ENCODE data around the gene MRPL47. TPM values are rescaled to one million over a fixed set of nuclear protein-coding genes. Genes with fewer than 3 reads are reported as not detected.

The MRPL47 gene
- total and polyA plus RNA-seq, 7 experiments from 2014 or later = 14.4 to 50.5 (median 21.4) TPM

DNA sequence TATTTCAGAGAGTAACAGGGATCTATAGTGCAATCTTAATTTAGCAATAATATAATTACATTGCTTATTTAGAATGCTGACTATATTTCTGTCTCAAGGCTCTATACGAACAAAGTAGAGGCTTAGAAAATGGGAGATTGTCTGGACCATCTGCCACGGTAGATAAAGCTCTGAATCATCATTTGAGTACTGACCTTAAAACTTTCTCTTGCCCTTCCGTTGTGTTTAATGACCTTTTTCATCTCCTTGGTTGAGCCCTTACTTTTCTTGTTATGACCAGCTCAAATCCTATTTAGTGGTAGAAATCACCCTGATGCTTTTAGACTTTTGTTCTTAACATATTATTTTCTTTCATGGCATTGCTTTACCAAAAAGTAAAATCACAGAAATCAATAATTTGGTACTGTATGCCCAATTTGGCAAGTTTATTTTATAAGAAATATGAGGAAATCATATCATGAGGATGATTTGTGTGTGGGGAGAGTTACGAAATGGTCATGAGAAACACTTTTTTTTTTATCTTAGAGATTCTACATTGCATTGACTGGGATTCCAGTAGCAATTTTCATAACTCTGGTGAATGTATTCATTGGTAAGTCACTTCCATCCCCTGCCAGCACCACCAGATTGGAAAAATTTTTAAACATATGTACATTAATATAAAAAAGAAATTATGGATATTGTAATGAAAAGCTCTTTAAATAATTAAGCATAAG lies 11.2 kb upstream of the MRPL47 start:
- DNase-seq (no peak), ATAC-seq (no peak)
- intact Hi-C loops (cut with micrococcal nuclease) = no loop called here
- H3K27me3 Mint-ChIP-seq = no peaks in the 10 kb centered on the region
- H3K4me1 ChIP-seq (ENCODE audit: control insufficient read depth in 2 of 2, insufficient read depth in 2 of 2, low read length in 2 of 2) = no peaks in the 10 kb centered on the region
- H3K27ac ChIP-seq (ENCODE audit: low read depth, low read length) = no peak overlapping the region
- no peaks in the 10 kb centered on the region for H3K9me3 ChIP-seq (ENCODE audit: control insufficient read depth in 2 of 3, low read length in 3 of 3)
- ChIA-PET CTCF (no interaction called here), POLR2A (interaction anchor here (0.8 to 1.5 kb wide), 3 partner anchors 9 to 12 kb away, joined by 3 to 4 read pairs (median 3); partner anchors contain the start of genes MRPL47 and NDUFB5)
- H3K27ac Mint-ChIP-seq = no peak overlapping the region
- H3K4me3 Mint-ChIP-seq = no peak overlapping the region
- H3K27me3 ChIP-seq (ENCODE audit: control insufficient read depth in 2 of 2, insufficient read depth in 2 of 2, low read length in 2 of 2) = no peaks in the 10 kb centered on the region
- H3K4me3 ChIP-seq (ENCODE audit: low read length) = no peak overlapping the region
- H3K9me3 Mint-ChIP-seq = no peaks in the 10 kb centered on the region
- H3K4me1 Mint-ChIP-seq = peaks cover 2 to 16% (median 10%) of the 10 kb centered on the region in 7 donors
- peaks cover 0 to 31% (median 27%) of the 10 kb centered on the region in 5 donors for H3K36me3 Mint-ChIP-seq
- peaks cover 0 to 17% (median 4%) of the 10 kb centered on the region in 3 experiments for H3K36me3 ChIP-seq (ENCODE audit: control insufficient read depth in 2 of 3, insufficient read depth in 3 of 3, low read length in 3 of 3)

- Histone ChIP-seq H3K9me3 (ENCODE audit: control insufficient read depth in 2 of 3, low read length in 3 of 3) (no peaks in the 10 kb centered on the region), H3K4me1 (ENCODE audit: control insufficient read depth in 2 of 2, insufficient read depth in 2 of 2, low read length in 2 of 2) (peaks cover 0 to 4% of the 10 kb centered on the region in 2 donors), H3K27me3 (ENCODE audit: control insufficient read depth in 2 of 2, insufficient read depth in 2 of 2, low read length in 2 of 2) (no peaks in the 10 kb centered on the region), H3K27ac (ENCODE audit: low read depth, low read length) (no peak overlapping the region), H3K4me3 (ENCODE audit: low read length) (no peak overlapping the region), H3K36me3 (ENCODE audit: control insufficient read depth in 2 of 3, insufficient read depth in 3 of 3, low read length in 3 of 3) (peaks cover 0 to 16% (median 3%) of the 10 kb centered on the region in 3 experiments)
- no peaks in the 10 kb centered on the region for H3K27me3 Mint-ChIP-seq
- H3K27ac Mint-ChIP-seq = no peak overlapping the region
- intact Hi-C loops (cut with micrococcal nuclease) = no loop called here
- H3K4me3 Mint-ChIP-seq = no peak overlapping the region
- peaks cover 10 to 29% (median 25%) of the 10 kb centered on the region in 7 donors for H3K4me1 Mint-ChIP-seq
- DNase-seq (no peak), ATAC-seq (no peak)
- H3K36me3 Mint-ChIP-seq = peaks cover 0 to 23% (median 18%) of the 10 kb centered on the region in 5 donors
- H3K9me3 Mint-ChIP-seq = no peaks in the 10 kb centered on the region
- POLR2A ChIA-PET = interaction anchor here (1.3 kb wide), 1 partner anchor 9 kb away, joined by 3 read pairs; the partner anchor contains the start of genes MRPL47 and NDUFB5
- CTCF ChIA-PET = no interaction called here
These were observed 9.4 kb upstream of the MRPL47 start for GRCh38 chr3:179613807-179614206.

- H3K27ac ChIP-seq (ENCODE audit: low read depth, low read length) = no peak overlapping the region
- H3K36me3 Mint-ChIP-seq = peaks cover 0 to 20% (median 12%) of the 10 kb centered on the region in 5 donors
- H3K27me3 ChIP-seq (ENCODE audit: control insufficient read depth in 2 of 2, insufficient read depth in 2 of 2, low read length in 2 of 2) = no peaks in the 10 kb centered on the region
- intact Hi-C loops (cut with micrococcal nuclease) = no loop called here
- H3K27me3 Mint-ChIP-seq = no peaks in the 10 kb centered on the region
- ChIA-PET CTCF (no interaction called here), POLR2A (interaction anchor here (0.7 kb wide), 1 partner anchor 63 kb away, joined by 3 read pairs; no protein-coding TSS in a partner anchor)
- no peak overlapping the region for H3K4me3 ChIP-seq (ENCODE audit: low read length)
- H3K4me1 ChIP-seq (ENCODE audit: control insufficient read depth in 2 of 2, insufficient read depth in 2 of 2, low read length in 2 of 2) = peaks cover 4 to 8% of the 10 kb centered on the region in 2 donors
- peak overlapping the region in 1 of 9 donors; percentile 76 for H3K27ac Mint-ChIP-seq
- H3K9me3 Mint-ChIP-seq = no peaks in the 10 kb centered on the region
- H3K4me1 Mint-ChIP-seq = peaks cover 23 to 53% (median 49%) of the 10 kb centered on the region in 7 donors
- no peaks in the 10 kb centered on the region for H3K9me3 ChIP-seq (ENCODE audit: control insufficient read depth in 2 of 3, low read length in 3 of 3)
- H3K4me3 Mint-ChIP-seq = no peak overlapping the region
- peaks cover 0 to 6% (median 0%) of the 10 kb centered on the region in 3 experiments for H3K36me3 ChIP-seq (ENCODE audit: control insufficient read depth in 2 of 3, insufficient read depth in 3 of 3, low read length in 3 of 3)
- no peak for DNase-seq
- ATAC-seq = no peak
These were observed 5.6 kb upstream of the MRPL47 start for GRCh38 chr3:179610066-179610465.

GRCh38 chr3:179608931-179609720 lies 4.7 kb upstream of the MRPL47 start:
- Mint-ChIP-seq H3K27me3 (no peaks in the 10 kb centered on the region), H3K9me3 (no peaks in the 10 kb centered on the region), H3K4me3 (peak overlapping the region in 2 of 10 donors; percentile 12 to 89), H3K4me1 (peaks cover 26 to 63% (median 57%) of the 10 kb centered on the region in 7 donors), H3K36me3 (peaks cover 0 to 20% (median 12%) of the 10 kb centered on the region in 5 donors), H3K27ac (peak overlapping the region in 5 of 9 donors; percentile 36 to 95 (median 62))
- H3K4me3 ChIP-seq (ENCODE audit: low read length) = no peak overlapping the region
- ChIA-PET POLR2A (interaction anchor here (0.6 kb wide), 1 partner anchor 1376 kb away, joined by 3 read pairs; no protein-coding TSS in a partner anchor), CTCF (no interaction called here)
- DNase-seq (peak in 1 of 9 donors; percentile 24), ATAC-seq (no peak)
- intact Hi-C loops (cut with micrococcal nuclease) = loop anchor here in 1 of 2 donors (1.0 kb wide), 3 partner anchors 44 to 993 kb away; partner anchors contain the start of genes TTC14 and USP13
- peaks cover 0 to 13% (median 0%) of the 10 kb centered on the region in 3 experiments for H3K36me3 ChIP-seq (ENCODE audit: control insufficient read depth in 2 of 3, insufficient read depth in 3 of 3, low read length in 3 of 3)
- peaks cover 5 to 10% of the 10 kb centered on the region in 2 donors for H3K4me1 ChIP-seq (ENCODE audit: control insufficient read depth in 2 of 2, insufficient read depth in 2 of 2, low read length in 2 of 2)
- no peaks in the 10 kb centered on the region for H3K9me3 ChIP-seq (ENCODE audit: control insufficient read depth in 2 of 3, low read length in 3 of 3)
- H3K27ac ChIP-seq (ENCODE audit: low read depth, low read length) = no peak overlapping the region
- no peaks in the 10 kb centered on the region for H3K27me3 ChIP-seq (ENCODE audit: control insufficient read depth in 2 of 2, insufficient read depth in 2 of 2, low read length in 2 of 2)

DNA sequence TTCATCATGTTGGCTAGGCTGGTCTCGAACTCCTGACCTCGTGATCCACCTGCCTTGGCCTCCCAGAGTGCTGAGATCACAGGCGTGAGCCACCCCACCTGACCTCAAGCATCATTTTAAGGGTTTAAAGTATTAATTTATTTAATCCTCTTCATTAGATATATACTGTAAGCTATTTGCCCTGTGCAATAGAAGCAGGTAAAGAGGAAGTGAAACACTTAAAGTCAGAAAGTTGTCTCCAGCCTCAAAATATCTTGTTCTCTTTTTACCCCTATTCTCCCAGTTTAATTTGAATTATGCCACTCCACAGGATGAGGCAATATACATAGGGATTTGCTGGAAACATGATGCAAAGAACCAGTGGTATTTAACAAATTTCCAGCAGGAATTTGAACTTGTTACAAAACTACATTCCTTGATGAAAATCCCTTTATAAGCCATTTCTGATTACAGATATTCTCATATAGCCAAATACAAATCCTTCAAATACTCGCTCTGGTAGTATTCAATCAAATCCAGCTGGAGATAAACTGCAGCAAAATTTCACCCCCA lies 2.2 kb upstream of the MRPL47 start:
- H3K27me3 ChIP-seq (ENCODE audit: control insufficient read depth in 2 of 2, insufficient read depth in 2 of 2, low read length in 2 of 2) = no peaks in the 10 kb centered on the region
- H3K27ac Mint-ChIP-seq = peak overlapping the region in 6 of 9 donors; percentile 21 to 72 (median 36)
- no peaks in the 10 kb centered on the region for H3K9me3 ChIP-seq (ENCODE audit: control insufficient read depth in 2 of 3, low read length in 3 of 3)
- peaks cover 0 to 14% (median 2%) of the 10 kb centered on the region in 3 experiments for H3K36me3 ChIP-seq (ENCODE audit: control insufficient read depth in 2 of 3, insufficient read depth in 3 of 3, low read length in 3 of 3)
- H3K27ac ChIP-seq (ENCODE audit: low read depth, low read length) = no peak overlapping the region
- POLR2A ChIA-PET = interaction anchor here (1.1 kb wide), 1 partner anchor 9 kb away, joined by 3 read pairs; no protein-coding TSS in a partner anchor
- peaks cover 15 to 25% of the 10 kb centered on the region in 2 donors for H3K4me1 ChIP-seq (ENCODE audit: control insufficient read depth in 2 of 2, insufficient read depth in 2 of 2, low read length in 2 of 2)
- H3K27me3 Mint-ChIP-seq = no peaks in the 10 kb centered on the region
- H3K4me3 ChIP-seq (ENCODE audit: low read length) = no peak overlapping the region
- no peak for ATAC-seq
- H3K9me3 Mint-ChIP-seq = no peaks in the 10 kb centered on the region
- H3K4me3 Mint-ChIP-seq = peak overlapping the region in 9 of 10 donors; percentile 25 to 70 (median 44)
- H3K4me1 Mint-ChIP-seq = peaks cover 24 to 68% (median 52%) of the 10 kb centered on the region in 7 donors
- CTCF ChIA-PET = no interaction called here
- intact Hi-C loops (cut with micrococcal nuclease) = no loop called here
- DNase-seq = no peak
- H3K36me3 Mint-ChIP-seq = peaks cover 0 to 17% (median 12%) of the 10 kb centered on the region in 5 donors

GRCh38 chr3:179603831-179604230 lies 607 bp downstream of the MRPL47 start:
- Mint-ChIP-seq H3K4me1 (peaks cover 18 to 63% (median 43%) of the 10 kb centered on the region in 7 donors), H3K36me3 (peaks cover 4 to 22% (median 9%) of the 10 kb centered on the region in 5 donors), H3K9me3 (no peaks in the 10 kb centered on the region), H3K27ac (peak overlapping the region; percentile 98 to 100 (median 99)), H3K27me3 (no peaks in the 10 kb centered on the region), H3K4me3 (peak overlapping the region; percentile 95 to 99 (median 99))
- Histone ChIP-seq H3K4me1 (ENCODE audit: control insufficient read depth in 2 of 2, insufficient read depth in 2 of 2, low read length in 2 of 2) (peaks cover 15 to 21% of the 10 kb centered on the region in 2 donors), H3K27me3 (ENCODE audit: control insufficient read depth in 2 of 2, insufficient read depth in 2 of 2, low read length in 2 of 2) (no peaks in the 10 kb centered on the region), H3K9me3 (ENCODE audit: control insufficient read depth in 2 of 3, low read length in 3 of 3) (no peaks in the 10 kb centered on the region), H3K27ac (ENCODE audit: low read depth, low read length) (peak overlapping the region; percentile 90), H3K36me3 (ENCODE audit: control insufficient read depth in 2 of 3, insufficient read depth in 3 of 3, low read length in 3 of 3) (peaks cover 0 to 41% (median 5%) of the 10 kb centered on the region in 3 experiments), H3K4me3 (ENCODE audit: low read length) (peak overlapping the region; percentile 95)
- intact Hi-C loops (cut with micrococcal nuclease) = loop anchor here (1.0 to 2.0 kb wide), 10 partner anchors 42 to 1308 kb away; partner anchors contain the start of genes ACTL6A (in 2 of the 2), FXR1 (in 2 of the 2), MFN1 (in 2 of the 2) and ZNF639 (in 2 of the 2)
- CTCF ChIA-PET = interaction anchor here (1.3 kb wide), 1 partner anchor 1001 kb away, joined by 4 read pairs; no protein-coding TSS in a partner anchor
- ATAC-seq = no peak
- POLR2A ChIA-PET = interaction anchor here (0.6 to 1.9 kb wide), 5 partner anchors 10 to 998 kb away, joined by 3 to 13 read pairs (median 4); partner anchors contain the start of genes ACTL6A and TTC14
- DNase-seq = peak in 1 of 9 donors; percentile 5
